ENCODE results near the gene PTPN21.

The PTPN21 gene

GRCh38 chr14:88502740-88503139, 52.1 kb downstream of the PTPN21 start:
- no peaks in the 10 kb centered on the region for H3K4me1 ChIP-seq (ENCODE audit: low read length)
- no peaks in the 10 kb centered on the region for H3K9me3 ChIP-seq (replicated peaks; ENCODE audit: insufficient read depth, low read length)
- H3K9ac ChIP-seq (ENCODE audit: low read length) = no peak overlapping the region
- TF ChIP-seq CTCF (IDR thresholded peaks at IDR 0.05; ENCODE audit: low read length) (no peak), EZH2phosphoT487 (IDR thresholded peaks at IDR 0.05; ENCODE audit: low read length) (no peak), EZH2 (optimal IDR thresholded peaks at IDR 0.05; ENCODE audit: low read depth, low read length) (no peak)
- H3K79me2 ChIP-seq (ENCODE audit: low read length) = no peaks in the 10 kb centered on the region
- H3K4me2 ChIP-seq (ENCODE audit: low read depth, low read length) = no peak overlapping the region
- no peak overlapping the region for H2AFZ ChIP-seq (ENCODE audit: low read length)
- no peak overlapping the region for H3K4me3 ChIP-seq (ENCODE audit: low read length)
- H4K20me1 ChIP-seq (ENCODE audit: insufficient read depth, low read length) = no peaks in the 10 kb centered on the region
- no peaks in the 10 kb centered on the region for H3K36me3 ChIP-seq (replicated peaks; ENCODE audit: insufficient read depth, low read length)
- H3K9me2 ChIP-seq (replicated peaks; ENCODE audit: insufficient read depth, low read length) = no peaks in the 10 kb centered on the region
- H3K27ac ChIP-seq (ENCODE audit: low read length) = no peak overlapping the region
- DNase-seq = no peak
- no peaks in the 10 kb centered on the region for H3K27me3 ChIP-seq (replicated peaks; ENCODE audit: insufficient read depth, low read length)
- H3F3A ChIP-seq (ENCODE audit: insufficient read depth, low read length) = no peaks in the 10 kb centered on the region

- Histone ChIP-seq H3K4me1 (ENCODE audit: low read length) (no peaks in the 10 kb centered on the region), H3K27me3 (replicated peaks; ENCODE audit: insufficient read depth, low read length) (no peaks in the 10 kb centered on the region), H3K79me2 (ENCODE audit: low read length) (no peaks in the 10 kb centered on the region), H3K9ac (ENCODE audit: low read length) (no peak overlapping the region), H4K20me1 (ENCODE audit: insufficient read depth, low read length) (no peaks in the 10 kb centered on the region), H3K4me2 (ENCODE audit: low read depth, low read length) (no peak overlapping the region), H3K36me3 (replicated peaks; ENCODE audit: insufficient read depth, low read length) (no peaks in the 10 kb centered on the region), H2AFZ (ENCODE audit: low read length) (no peak overlapping the region), H3F3A (ENCODE audit: insufficient read depth, low read length) (no peaks in the 10 kb centered on the region), H3K9me3 (replicated peaks; ENCODE audit: insufficient read depth, low read length) (no peaks in the 10 kb centered on the region), H3K4me3 (ENCODE audit: low read length) (no peak overlapping the region), H3K9me2 (replicated peaks; ENCODE audit: insufficient read depth, low read length) (no peaks in the 10 kb centered on the region), H3K27ac (ENCODE audit: low read length) (no peak overlapping the region)
- DNase-seq = no peak
- no peak for TF ChIP-seq CTCF (IDR thresholded peaks at IDR 0.05; ENCODE audit: low read length)
- no peak for TF ChIP-seq EZH2phosphoT487 (IDR thresholded peaks at IDR 0.05; ENCODE audit: low read length)
- TF ChIP-seq EZH2 (optimal IDR thresholded peaks at IDR 0.05; ENCODE audit: low read depth, low read length) = no peak
Observed at GRCh38 chr14:88500611-88501010, 54.2 kb downstream of the PTPN21 start.

GRCh38 chr14:88499225-88499624, 55.6 kb downstream of the PTPN21 start:
- no peaks in the 10 kb centered on the region for H3K36me3 ChIP-seq (replicated peaks; ENCODE audit: insufficient read depth, low read length)

More at GRCh38 chr14:88499225-88499624, 55.6 kb downstream of the PTPN21 start:
- Histone ChIP-seq H3K4me3 (ENCODE audit: low read length) (no peak overlapping the region), H3K4me1 (ENCODE audit: low read length) (no peaks in the 10 kb centered on the region), H3K79me2 (ENCODE audit: low read length) (no peaks in the 10 kb centered on the region), H3K4me2 (ENCODE audit: low read depth, low read length) (no peak overlapping the region), H3K9me2 (replicated peaks; ENCODE audit: insufficient read depth, low read length) (no peaks in the 10 kb centered on the region), H3K27ac (ENCODE audit: low read length) (no peak overlapping the region), H3F3A (ENCODE audit: insufficient read depth, low read length) (no peaks in the 10 kb centered on the region), H3K27me3 (replicated peaks; ENCODE audit: insufficient read depth, low read length) (no peaks in the 10 kb centered on the region), H2AFZ (ENCODE audit: low read length) (no peak overlapping the region), H3K9ac (ENCODE audit: low read length) (no peak overlapping the region), H3K9me3 (replicated peaks; ENCODE audit: insufficient read depth, low read length) (no peaks in the 10 kb centered on the region), H4K20me1 (ENCODE audit: insufficient read depth, low read length) (no peaks in the 10 kb centered on the region)
- no peak for TF ChIP-seq EZH2 (optimal IDR thresholded peaks at IDR 0.05; ENCODE audit: low read depth, low read length)
- no peak for TF ChIP-seq EZH2phosphoT487 (IDR thresholded peaks at IDR 0.05; ENCODE audit: low read length)
- no peak for TF ChIP-seq CTCF (IDR thresholded peaks at IDR 0.05; ENCODE audit: low read length)
- no peak for DNase-seq

All from MM.1S (cell line).